ENCODE results near the gene TRIM40. TPM values are rescaled to one million over a fixed set of nuclear protein-coding genes. Genes with fewer than 3 reads are reported as not detected.

TRIM40 gene, protein sequence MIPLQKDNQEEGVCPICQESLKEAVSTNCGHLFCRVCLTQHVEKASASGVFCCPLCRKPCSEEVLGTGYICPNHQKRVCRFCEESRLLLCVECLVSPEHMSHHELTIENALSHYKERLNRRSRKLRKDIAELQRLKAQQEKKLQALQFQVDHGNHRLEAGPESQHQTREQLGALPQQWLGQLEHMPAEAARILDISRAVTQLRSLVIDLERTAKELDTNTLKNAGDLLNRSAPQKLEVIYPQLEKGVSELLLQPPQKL
- not detected for total RNA-seq

- no peak for DNase-seq
Observed at GRCh38 chr6:30135757-30136156, at the start of gene TRIM40. Gene TRIM40, plus strand, starts transcription at chr6:30136140. Its CDS starts 897 bp downstream, at chr6:30137037.

DNA sequence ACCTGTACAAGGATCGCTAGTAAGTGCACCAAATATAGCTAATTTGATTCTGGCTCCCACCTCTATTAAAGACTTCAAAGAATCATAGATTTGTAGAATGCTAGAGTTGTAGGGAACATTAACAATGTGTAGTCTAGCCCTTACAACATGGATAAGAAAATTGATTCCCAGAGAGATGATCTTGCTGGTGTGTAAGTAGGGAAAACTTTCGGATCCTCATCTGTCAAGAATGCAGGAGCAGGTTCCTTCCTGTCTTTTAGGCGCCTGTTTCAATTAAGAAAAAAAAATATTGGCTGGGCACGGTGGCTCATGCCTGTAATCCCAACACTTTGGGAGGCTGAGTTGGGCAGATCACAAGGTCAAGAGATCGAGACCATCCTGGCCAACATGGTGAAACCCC is 48.1 kb upstream of the TRIM40 start:
- DNase-seq, result no peak

- no peak for DNase-seq
Observed at GRCh38 chr6:30091577-30092381, 44.2 kb upstream of the TRIM40 start.

GRCh38 chr6:30092852-30093543 is 42.9 kb upstream of the TRIM40 start:
- no peak for DNase-seq

- DNase-seq, result no peak
Observed at GRCh38 chr6:30093951-30094661, 41.8 kb upstream of the TRIM40 start.

DNA sequence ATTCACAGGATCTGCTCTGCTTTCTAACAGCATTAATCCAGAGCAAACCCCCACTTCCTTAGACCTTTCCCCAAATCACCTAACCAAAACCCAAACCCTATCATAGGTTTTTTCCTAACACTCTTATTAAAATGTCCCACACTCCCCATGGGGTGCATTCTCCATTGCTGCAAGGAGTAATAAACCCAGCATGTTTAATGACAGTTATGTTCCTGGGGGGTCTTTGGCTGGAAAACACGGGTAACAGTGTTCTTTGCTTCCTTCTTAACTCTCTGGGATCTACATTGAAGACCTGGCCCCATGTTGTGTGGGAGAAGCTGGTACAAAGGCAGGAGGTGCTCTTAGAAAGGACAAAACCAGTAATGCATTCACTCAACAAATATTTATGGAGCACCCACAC is 39.1 kb upstream of the TRIM40 start:
- no peak for DNase-seq

DNA sequence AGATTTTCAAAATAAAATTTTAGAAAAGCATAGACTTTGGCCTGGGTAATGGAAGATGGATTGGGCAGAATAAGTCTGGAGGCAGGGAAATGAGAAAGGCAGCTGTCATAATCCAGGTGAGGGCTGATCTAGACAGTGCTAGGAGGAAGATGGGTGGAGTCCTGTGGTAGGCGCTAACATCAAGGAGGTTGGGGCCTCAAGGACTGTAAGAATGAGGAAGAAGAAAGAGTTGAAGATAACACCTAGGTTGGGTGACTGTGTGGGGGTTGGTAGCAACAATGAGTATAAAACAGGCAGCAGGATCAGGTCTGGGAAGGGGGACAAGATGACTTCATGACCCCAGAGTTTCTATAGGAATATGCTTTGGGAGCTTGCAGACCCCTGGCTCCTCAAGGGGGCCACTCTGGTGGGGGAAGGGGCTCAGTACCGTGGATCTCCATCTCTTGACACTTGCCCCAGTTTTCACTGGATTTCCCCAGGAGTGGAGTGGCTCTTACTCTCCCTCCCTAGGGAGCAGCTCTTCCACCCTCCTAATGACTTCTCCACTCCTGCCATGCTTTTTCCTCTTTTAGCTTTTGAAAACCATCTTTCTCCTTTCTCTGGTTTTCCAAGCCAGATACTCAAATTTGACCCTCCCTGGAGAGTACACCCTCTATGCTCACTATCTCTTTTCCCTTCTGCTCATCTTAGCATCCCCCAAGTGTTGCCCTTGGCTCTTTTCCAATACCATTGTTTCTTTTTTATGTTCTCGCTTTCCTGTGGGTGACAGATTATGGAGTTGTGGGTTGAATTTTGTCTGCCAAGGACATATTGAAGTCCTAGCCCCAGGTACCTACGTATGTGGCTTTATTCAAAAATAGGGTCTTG is 37.8 kb upstream of the TRIM40 start:
- DNase-seq, result no peak

DNA sequence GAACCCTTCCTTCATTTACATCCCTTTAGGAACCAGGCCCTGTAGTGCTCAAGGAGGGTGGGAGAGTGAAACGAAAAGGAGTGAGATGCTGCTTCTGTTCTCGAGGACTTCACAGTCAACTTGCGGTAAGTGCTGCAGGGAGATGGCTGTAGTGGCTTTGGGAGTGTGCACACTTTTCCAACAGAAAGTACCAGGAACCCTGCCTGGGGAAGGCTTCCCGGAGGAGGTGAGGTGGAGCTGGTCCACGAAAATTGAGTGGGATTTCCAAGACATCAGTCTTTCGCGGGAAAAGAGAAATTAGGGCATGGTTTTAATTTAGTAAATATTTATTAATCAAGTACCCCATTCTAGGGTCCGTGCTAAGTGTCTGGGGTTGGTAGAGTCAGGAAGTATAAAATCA is 35.8 kb upstream of the TRIM40 start:
- no peak for DNase-seq

- DNase-seq, result peak; percentile 11
Observed at GRCh38 chr6:30100585-30101443, 35.1 kb upstream of the TRIM40 start.

GRCh38 chr6:30101444-30102413 is 34.2 kb upstream of the TRIM40 start:
- DNase-seq, result peak; percentile 78

- no peak for DNase-seq
Observed at GRCh38 chr6:30102414-30102969, 33.4 kb upstream of the TRIM40 start.

DNA sequence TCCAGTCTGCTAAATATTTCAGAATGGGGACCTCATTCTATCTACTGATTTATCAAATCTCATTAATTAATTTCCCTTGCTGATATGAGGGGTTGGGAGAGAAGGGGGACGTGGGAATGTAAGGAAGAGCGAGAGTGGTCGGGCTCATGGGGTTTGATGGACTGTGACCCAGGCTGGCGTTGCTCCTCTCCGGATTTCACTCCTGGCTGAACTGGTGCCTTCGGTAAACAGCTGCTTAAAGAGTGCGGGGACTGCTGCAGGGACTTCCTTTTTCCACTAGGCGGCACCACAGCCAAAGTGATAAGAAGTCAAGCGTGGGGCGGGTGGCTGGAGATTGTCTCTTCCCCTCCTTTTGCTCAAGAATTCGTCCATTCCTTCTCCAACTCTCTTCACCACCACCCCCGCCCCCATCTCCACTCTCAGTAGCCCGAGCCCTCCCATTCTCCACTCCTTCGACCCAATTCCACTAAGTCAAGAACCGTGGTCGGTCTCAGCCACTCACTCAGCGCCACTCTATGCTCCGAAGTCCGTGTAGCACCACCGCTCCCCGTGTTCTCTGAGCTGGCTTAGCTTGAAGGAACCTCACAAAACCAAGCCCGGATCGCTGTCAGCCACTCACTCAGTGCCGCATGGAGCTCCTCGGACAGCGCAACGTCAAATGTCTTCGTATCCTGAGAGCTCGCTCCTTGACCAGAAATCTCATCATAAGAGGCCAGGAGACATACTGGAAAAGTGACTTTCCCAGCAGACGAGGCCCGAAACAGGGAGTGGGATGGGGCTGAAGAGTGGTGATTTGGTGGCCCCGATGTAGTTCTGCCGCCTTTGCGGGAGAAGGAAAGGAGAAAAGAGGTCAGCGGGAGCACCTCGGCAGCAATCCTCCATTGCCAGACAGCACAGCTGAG is 32.7 kb upstream of the TRIM40 start:
- DNase-seq, result peak; percentile 91

GRCh38 chr6:30103872-30104179 is 32.1 kb upstream of the TRIM40 start:
- DNase-seq, result no peak

GRCh38 chr6:30104661-30105060 is 31.3 kb upstream of the TRIM40 start:
- no peak for DNase-seq

DNA sequence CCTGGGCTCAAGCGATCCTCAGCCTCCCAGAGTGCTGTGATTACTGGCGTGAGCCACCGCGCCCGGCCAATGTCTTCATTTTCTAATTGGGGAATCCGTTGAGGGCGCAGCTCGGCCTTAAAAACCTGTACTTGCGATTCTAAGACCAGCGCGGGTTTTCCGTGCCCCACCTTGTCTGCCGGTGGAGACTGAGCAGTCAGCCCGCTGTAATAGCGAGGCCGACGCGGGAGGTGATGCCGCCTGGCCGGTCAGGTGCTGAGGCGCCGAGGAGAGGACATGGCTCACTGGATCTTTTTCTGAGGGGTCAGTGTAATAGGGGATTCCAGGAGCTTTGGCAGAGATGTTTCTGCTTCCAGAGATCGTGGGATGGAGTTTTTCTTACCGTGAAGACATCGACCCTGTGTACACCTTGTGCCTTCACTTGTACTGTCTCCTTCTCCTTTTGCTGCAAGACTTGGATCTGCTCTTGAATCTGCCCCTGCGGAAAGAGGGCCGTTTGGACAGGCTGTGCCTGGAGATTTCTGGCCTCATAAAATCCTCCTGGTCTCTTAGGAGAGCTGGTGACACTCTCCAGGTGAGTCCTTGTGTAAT is 24.6 kb upstream of the TRIM40 start:
- DNase-seq, result no peak

GRCh38 chr6:30112402-30112994 is 23.4 kb upstream of the TRIM40 start:
- no peak for DNase-seq
